CD4-positive, alpha-beta T cell treated with Interleukin-1 beta for 1 hour (primary cell): ENCODE data around the gene CCDC171.
"Not testable (repeated sequence)": the region's sequence is repeated elsewhere in the genome, so short reads cannot be mapped to it uniquely, and the experiment has no call there.

Experiments used
- DNase-seq, 2 donors: peaks; one replicate each; pipeline ENCODE4 v3.0.0-alpha.2; 2020 to 2022

Gene CCDC171

DNA sequence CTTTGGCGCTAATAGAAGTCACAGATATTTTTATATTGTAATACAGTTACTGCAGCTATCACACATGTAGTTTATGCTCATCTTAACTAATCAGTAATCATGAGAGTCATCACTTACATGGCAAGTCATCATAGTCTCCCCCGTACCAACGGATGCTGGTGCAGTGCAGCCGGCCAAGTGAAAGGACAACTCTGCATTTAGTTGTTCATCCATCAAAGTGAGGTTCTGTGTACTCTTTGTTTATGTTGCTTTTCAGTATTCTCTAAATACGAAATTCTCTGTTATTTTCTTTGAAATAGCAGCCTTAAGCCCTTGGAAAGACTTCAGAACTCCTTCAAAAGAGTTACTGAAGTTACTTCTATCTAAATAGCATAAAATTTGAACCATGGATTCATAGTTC lies 216.7 kb downstream of the CCDC171 start:
- no peak for DNase-seq

DNA sequence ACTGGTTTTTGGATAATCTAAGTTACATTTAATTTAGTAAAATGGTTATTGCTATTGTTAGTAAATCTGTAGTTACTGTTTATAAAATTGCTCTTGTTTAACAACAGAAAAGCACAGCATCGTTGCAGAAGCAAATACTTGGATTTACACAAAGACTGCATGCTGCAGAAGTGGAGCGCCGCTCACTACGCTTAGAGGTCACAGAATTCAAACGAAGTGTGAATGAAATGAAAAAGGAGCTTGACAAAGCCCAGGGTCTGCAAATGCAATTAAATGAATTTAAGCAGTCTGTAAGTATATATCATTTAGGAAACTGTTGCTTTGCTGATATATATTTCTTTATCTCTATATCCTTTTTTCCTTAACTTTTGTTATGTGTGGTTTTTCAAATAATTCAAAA lies 226.0 kb downstream of the CCDC171 start:
- DNase-seq = no peak

DNA sequence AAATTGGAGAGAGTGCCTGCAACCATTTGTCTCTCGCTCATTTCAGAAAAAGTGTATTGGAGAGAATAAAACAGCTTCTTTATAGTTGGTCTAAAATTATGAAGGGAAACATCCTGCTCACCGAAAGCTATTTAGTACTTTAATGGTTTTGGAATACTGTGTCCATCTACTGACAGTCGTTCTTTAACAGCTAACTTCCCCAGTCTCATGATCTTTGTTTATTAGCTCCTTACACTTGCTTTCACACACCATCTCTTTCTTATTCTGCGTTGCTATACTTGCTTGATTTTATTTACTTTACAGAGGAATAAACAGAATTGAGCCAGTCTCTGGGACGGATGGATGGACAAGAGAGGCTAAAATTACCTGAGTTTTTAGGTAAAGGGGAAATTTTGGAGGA lies 229.3 kb downstream of the CCDC171 start:
- DNase-seq = no peak

DNA sequence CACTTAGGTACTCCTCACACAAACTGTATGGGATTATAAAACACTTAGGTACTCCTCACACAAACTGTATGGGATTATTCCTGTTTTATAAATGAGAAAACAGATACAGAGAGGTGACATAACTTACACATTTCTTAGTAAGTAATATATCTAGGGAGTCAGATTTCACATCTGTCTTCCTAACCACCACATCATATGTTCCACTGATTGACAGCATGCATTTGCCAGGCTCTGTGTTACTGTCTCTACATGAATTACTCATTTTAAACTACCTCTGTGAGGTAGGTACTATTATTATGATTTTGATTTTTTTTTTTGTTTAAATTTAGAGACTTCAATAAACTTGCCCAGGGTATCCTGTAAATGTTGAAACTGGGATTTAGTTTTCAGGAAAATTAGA lies 232.7 kb downstream of the CCDC171 start:
- DNase-seq = no peak

DNA sequence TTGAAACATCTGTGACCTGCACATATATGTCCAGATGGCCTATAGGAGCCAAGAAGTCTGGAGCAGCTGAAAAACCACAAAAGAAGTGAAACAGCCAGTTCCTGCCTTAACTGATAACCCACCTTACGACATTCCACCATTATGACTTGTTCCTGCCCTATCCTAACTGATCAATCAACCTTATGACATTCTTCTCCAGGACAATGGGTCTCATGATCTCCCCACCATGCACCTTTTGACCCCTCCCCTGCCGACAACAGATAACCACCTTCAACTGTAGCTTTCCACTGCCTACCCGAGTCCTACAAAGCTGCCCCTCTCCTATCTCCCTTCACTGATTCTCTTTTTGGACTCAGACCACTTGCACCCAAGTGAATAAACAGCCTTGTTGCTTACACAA lies 233.8 kb downstream of the CCDC171 start:
- DNase-seq = no peak

DNA sequence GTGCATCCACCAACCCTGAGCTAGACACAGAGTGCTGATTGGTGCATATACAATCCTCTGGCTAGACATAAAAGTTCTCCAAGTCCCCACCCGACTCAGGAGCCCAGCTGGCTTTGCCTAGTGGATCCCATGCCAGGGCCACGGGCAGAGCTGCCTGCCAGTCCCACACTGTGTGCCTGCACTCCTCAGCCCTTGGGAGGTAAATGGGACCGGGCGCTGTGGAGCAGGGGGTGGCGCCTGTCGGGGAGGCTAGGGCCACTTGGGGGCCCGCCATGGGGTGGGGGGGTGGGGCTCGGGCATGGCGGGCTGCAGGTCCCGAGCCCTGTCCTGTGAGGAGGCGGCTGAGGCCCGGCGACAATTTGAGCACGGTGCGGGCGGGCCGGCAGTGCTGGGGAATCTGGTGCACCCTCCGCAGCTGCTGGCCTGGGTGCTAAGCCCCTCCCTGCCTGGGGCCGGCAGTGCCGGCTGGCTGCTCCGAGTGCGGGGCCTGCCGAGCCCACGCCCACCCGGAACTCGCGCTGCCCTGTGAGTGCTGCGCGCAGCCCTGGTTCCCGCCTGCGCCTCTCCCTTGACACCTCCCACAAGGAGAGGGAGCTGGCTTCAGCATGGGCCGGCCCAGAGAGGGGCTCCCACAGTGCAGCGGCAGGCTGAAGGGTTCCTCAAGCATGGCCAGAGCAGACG lies 257.5 kb downstream of the CCDC171 start:
- DNase-seq = not testable (repeated sequence)

DNA sequence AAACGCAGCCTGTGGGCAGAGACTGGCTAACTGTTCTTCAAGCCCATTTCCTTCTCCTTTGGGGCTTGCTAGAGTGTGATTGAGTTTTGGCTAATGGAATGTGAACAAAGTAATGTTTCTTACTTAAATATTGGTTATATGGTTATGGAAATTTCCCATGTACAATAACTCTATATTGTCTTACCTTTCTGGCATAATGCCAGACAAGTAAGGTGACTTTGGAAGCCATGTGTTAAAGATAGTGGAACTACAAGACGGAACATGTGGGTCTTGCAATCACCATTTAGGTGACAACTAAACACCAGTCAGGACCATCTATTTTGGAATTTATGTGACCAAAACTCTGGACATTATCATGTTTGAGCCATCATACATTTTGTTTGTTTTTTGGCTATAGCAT lies 260.2 kb downstream of the CCDC171 start:
- no peak for DNase-seq

DNA sequence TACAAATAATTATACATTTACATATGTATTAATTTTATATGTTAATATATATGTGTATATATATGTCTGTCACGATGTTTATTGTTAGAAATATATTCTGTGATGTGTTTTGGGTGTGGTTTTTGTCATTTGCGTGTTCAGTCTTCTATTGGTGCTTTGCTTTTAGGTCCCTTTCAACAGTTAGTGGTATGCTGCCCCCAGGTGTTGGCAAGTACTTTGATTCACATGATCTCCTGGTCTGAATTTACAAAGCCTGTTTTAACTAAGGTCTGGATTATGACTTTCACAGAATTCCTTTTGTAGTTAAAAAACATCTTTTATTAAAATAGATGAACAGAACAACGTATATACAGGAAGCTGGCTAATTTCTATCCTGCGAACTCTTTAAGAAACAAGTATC lies 271.5 kb downstream of the CCDC171 start:
- no peak for DNase-seq

DNA sequence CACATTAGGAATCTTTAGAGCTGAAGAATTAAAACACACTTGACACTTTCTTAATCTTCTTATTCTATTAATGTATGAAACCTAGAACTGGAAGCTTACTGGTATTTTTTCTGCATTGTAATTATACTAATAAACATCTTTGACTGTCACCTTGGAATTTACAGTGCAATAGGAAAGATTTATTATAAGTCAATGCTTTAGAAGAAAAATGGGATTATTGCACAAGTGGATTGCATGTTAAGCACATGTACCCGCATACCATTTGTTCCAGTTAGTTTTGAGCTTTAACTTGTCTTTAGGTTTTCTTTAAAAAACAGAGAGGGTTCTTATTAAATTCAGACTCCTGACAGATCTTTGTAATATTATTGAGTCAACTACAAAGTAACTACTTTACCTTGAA lies 278.5 kb downstream of the CCDC171 start:
- no peak for DNase-seq

DNA sequence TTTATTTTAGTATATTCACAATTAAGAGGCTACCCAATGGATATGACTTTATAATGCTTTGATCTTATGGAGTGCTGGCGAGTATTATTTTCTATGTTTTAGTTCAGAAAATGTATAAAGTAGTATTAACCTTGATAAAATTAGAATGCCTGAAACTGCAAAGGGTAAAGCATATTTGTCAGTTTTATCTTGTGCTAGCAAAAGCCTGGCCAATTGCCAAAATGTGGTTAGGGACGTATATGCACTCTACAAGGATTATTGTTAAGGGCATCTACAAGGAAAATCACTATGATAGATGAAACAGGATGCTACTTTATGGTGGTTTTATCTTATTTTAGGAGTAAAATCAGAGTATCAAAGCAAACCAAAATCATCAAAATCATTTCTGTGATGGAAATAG lies 281.7 kb downstream of the CCDC171 start:
- DNase-seq = no peak

DNA sequence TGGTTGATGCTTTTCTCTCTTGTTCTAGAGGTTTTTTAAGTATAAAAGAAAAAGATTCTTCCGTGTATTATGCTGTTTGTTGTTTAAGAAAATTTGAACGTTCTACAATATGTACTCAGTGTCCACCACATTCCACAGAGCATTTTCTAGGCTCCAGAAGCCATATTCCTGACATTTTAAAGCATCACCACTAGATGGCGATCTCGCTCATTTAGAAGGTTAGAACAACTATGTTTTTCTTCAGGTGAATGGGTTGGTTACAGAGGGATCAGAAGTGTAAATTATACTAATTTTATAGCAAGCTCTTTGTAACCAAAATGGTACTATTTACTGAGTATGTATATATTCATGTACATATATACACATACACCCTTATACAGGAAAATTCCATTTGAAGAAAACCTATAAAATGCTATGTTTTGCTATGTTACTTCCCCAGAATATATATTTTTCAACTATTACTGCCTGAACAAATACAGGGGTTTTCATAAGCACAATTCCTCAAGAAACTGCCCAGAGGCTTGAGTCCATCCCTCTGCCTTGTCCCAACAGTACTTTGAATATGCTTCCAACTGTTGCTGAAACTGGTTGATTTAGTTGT lies 284.3 kb downstream of the CCDC171 start:
- DNase-seq = peak in 1 of 2 donors; percentile 27

DNA sequence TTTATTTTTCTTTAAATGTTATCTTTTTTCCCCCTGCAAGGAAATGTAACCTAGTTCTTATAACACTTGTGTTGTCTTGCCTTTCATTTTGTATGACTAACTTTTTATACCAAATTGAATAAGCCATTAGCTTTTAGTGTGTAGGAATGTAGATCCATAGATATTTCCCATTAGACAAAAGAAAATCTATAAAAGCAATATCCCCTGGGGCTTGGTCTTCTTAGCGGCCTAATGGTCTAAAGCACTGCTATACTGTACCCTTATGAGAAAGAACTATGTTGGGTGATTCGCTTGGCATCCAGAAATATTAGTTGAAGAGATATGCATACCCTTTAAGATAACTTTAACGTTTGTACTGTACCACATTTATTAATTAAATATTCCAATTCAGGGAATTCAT lies 289.2 kb downstream of the CCDC171 start:
- DNase-seq = no peak

DNA sequence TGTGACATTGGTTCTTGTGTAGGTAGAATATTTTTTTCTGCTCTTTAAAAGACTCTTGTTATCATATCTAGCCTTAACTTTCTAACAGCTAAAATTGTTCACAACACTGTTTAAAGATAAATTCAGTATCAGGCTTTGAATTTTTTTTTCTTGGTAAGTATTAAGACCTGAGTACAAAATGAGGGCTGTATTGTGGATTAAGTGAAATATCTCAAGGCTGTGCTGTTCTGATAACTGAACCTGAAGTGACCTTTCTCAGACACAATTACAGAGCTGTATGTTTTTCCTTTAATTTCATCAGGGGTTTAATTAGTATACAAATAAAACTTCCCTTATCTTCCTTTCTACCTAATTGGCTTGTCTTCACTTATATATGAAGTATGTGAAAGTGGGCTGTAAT lies 290.5 kb downstream of the CCDC171 start:
- DNase-seq = no peak

DNA sequence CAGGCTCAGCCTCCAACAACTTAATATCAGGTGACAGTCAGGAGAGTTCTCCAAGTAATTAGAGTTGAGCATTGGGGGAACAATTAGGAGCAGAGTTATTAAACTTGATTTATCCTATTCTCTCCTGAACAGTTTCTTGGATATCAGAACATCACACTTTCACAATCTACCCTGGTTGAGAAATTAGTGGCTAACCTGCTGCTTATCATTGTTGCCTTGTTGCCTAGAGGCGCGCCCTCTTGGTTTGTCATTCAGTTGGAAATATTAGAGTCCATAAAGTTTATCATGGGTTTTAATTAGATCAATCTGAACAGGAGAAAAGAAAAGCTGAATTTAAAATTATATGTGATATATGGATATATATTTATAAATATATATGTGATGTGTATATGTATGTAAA lies 291.1 kb downstream of the CCDC171 start:
- no peak for DNase-seq

DNA sequence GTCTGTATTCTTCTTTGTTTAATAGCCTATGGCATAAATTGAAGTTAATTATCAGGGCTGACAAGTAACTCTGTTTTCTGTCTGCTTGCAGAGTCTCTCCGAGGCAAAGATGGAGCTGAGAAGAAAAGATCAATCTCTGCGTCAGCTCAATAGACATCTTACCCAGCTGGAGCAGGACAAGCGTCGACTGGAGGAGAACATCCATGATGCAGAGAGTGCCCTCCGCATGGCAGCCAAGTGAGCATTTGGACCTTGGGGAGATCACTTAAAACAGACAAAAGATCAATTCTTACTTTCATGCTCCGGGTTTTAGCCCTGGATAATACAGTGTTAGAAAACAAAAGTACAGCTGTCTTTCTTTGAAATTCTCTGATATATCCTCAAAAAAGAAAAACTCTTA lies 293.8 kb downstream of the CCDC171 start:
- no peak for DNase-seq

DNA sequence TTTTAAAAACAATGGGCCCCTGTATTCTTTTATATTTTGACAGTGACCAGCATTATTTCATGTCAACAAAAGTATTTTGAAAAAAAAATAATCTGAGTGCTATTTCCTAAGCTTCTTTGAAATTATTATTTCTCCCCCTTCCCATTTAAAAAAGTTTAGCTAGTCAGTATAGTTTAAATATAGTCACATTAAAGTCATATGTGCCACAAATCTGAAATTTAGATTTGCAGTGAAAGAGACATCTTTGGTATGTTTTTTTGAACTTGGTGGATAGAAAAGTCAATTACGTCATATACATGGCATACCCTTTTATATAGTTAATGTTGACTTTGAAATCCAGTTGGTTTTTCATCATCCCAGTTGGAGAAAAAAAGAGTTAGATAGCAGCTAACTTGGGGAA lies 297.0 kb downstream of the CCDC171 start:
- DNase-seq = no peak

DNA sequence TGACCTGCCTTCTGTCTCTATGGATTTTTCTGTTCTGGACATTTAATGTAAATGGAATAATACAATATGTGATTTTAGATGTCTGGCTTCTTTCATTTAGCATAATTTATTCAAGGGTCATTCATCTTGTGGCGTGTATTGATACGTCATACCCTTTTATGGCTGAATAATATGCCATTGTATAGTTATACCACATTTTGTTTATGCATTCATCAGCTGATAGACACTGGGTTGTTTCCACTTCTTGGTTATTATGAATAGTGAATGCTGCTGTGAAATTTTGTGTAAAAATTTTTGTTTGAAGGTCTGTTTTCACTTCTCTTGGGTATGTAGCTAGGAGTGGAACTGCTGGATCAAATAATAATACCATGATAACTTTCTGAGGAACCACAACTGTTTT lies 298.9 kb downstream of the CCDC171 start:
- no peak for DNase-seq

DNA sequence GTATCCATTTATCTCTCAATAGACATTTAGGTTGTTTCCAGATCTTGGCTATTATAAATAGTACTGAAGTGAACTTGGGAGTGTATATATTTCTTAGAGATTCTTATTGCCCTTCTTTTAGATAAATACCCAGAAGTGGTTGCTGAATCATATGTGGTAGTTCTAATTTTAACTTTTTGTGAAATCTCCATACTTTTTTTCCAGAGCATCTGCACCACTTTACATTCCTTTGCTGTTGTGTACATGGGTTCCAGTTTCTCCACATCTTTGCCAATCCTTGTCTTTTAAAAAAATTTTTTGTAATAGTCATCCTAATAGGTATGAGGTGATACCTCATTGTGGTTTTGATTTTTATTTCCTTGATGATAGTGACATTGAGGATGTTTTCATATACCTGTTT lies 303.7 kb downstream of the CCDC171 start:
- DNase-seq = no peak

DNA sequence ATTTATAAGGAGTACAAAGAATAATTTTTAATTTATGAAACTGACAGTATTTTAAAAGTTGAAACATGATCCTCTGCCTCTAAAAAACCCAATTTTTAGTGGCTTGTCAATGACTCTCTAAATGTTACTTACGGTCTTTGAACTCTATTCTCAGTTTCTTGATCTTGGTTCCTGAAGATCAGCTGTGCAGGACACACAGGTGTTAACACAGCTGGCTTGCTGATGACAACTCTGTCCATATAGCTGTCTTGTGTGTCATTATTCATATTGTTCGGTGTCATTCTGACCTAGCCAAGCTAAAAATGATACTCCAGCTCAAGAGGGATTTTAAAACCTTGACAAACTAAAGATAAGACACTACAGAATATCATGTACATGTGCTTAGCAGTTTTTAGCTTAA lies 314.5 kb downstream of the CCDC171 start:
- DNase-seq = no peak

DNA sequence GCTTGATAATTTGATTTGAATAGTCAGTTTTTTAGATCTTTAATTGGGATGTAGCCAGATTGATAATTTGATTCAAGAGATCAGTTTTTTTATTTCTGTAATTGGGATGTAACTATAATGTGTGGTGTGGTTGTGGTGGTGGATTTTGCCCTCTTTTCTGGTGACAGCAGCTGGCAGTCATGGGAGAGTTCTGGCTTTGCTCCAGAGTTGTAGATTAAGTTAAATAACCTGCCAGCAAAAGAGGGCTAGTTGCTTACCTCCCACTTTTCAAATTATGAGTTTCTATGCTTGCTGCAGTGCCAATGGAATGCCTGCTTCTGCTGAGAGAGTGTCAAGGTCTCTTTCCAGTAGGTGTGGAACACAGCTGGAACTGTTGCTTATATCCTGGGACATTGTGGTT lies 315.1 kb downstream of the CCDC171 start:
- DNase-seq = no peak

DNA sequence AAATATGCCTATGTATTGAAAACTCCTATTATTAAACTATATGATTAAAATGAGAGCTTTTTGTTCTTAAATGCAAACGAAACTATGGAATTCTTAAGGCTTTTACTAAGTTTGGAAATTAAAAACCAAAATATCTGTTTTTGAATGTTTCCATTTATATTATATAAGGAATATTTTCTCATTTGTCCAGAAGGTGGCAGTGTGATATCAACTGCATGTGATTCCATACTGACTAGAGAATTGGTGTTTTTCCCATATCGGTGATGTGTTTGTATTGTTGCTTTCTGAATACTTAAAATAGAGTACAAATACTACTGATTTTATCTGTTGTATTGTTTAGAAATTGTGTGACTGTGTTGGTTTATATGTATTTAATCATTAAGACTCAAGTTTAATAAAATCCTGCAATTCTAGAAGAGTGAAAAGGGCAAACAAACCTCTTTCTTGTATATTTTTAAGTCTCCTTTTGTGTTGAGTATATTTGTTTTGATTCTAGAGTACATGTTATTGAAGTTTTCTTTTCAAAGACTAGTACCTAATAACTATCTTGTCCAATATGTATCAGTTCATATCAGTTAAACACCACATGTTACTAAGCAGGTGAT lies 320.8 kb downstream of the CCDC171 start:
- peak in 1 of 2 donors; percentile 15 for DNase-seq

DNA sequence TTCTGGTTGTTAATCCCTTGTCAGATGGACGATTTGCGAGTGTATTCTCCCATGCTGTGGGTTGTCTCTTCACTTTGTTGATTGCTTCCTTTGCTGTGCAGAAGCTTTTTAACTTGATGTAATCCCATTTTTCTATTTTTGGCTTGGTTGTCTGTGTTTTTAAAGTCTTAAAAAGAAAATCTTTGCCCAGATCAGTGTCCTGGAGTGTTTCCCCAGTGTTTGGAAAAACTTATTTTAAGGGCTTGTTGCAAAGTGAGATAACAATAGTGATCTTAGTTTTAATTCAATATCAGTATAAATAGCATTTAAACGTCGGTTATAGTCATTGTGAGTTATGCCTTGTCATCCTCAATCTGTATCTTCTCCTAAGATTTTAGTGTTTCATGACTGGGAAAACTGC lies 329.5 kb downstream of the CCDC171 start:
- no peak for DNase-seq

DNA sequence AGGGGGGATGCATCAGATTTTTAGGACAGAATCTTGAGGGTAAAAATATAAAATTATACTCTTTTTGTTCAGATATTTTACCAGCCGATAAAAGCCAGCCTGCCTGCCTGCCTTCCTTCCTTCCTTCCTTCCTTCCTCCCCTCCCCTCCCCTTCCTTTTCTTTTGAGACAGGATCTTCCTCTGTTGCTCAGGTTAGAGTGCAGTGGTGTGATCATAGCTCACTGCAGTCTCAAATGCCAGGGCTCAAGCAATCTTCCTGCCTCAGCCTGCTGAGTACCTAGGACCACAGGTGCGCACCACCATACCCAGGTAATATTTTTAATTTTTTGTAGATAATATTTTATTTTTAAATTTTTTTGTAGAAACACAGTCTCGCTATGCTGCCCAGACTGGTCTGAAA lies 330.0 kb downstream of the CCDC171 start:
- no peak for DNase-seq

DNA sequence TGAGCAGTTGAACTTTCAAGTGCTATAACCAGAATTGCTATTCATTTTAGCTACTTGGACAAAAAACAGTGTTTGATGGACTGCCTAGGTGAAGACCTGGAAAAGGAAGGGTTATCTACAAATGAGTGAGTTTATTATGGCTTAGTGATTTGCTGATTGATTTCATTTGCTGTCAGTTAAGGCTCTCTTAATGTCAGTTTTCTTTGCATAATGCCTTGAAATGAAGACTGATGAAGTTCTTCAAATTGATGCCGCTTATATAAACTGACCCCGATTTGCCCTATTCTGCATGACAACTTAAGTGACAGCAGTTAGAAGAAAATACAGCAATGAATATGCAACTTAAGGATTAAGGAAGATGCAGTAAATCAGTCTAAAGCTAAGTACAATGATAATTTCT lies 332.6 kb downstream of the CCDC171 start:
- DNase-seq = no peak

DNA sequence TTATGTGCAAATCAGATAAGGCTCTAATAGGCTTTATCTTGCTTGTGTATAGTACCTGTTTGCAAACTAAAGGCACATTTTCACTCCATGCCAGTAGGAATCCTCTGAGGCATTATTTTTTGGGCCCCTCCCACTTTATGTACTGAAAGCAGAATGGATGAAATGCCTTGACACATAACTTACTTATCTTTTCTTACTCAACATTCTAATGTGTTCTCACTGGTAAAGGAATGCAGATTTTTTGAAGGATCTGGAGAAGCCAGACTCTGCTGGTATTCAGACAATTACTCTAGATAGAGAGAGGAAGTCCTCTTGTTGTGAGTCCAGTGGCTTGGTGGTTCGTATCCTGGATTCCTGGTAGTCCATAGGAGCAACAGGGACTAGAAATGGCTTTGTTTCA lies 336.7 kb downstream of the CCDC171 start:
- DNase-seq = no peak
